CD14-positive monocyte (primary cell): Measurements from ENCODE around the gene EXO1. TPM values are rescaled to one million over a fixed set of nuclear protein-coding genes. Genes with fewer than 3 reads are reported as not detected.

ENCODE experiments used
- DNase-seq, 3 donors: peaks; one replicate each; pipeline ENCODE4 v3.0.0-alpha.2; 2011 to 2022
- H2AFZ ChIP-seq: 2 replicates; pipeline ENCODE4 v1.6.0; 2012; ENCODE audit warnings: mild to moderate bottlenecking, low read depth, low read length, inconsistent platforms; ENCODE audit not compliant: insufficient read depth, poor library complexity, severe bottlenecking
- H3K27ac ChIP-seq, 2 donors: 1 replicate in 1 of 2; 2 replicates in 1 of 2; pipeline ENCODE4 v1.5.1; 2012 to 2013; ENCODE audit warnings: low read length in 2 of 2, control low read depth in 1 of 2, inconsistent platforms in 1 of 2, low read depth in 1 of 2, mild to moderate bottlenecking in 1 of 2
- H3K27me3 ChIP-seq, 2 donors: one replicate each; pipeline versions ENCODE4 v1.6.0 to v1.6.1; 2011 to 2013; ENCODE audit warnings: low read length in 2 of 2; ENCODE audit not compliant: control insufficient read depth in 2 of 2, insufficient read depth in 2 of 2
- H3K36me3 ChIP-seq, 2 donors: replicated peaks in 1 of 2; 1 replicate in 1 of 2; 2 replicates in 1 of 2; pipeline versions ENCODE4 v1.5.1 to v1.6.1; 2012 to 2013; ENCODE audit warnings: low read length in 2 of 2, control low read depth in 1 of 2, inconsistent platforms in 1 of 2, mild to moderate bottlenecking in 1 of 2; ENCODE audit not compliant: insufficient read depth in 2 of 2, control insufficient read depth in 1 of 2
- H3K4me1 ChIP-seq, 2 donors: 1 replicate in 1 of 2; 2 replicates in 1 of 2; pipeline versions ENCODE4 v1.5.1 to v1.6.1; 2012 to 2013; ENCODE audit warnings: low read length in 2 of 2, control low read depth in 1 of 2, inconsistent platforms in 1 of 2, mild to moderate bottlenecking in 1 of 2, moderate library complexity in 1 of 2; ENCODE audit not compliant: insufficient read depth in 2 of 2, control insufficient read depth in 1 of 2
- H3K4me2 ChIP-seq: replicated peaks from 2 replicates; pipeline ENCODE3; 2012; ENCODE audit warnings: low read length, moderate library complexity, mild to moderate bottlenecking; ENCODE audit not compliant: poor library complexity, severe bottlenecking; ENCODE audit errors: extremely low read depth
- H3K4me3 ChIP-seq, 3 experiments: fragments of 200-600 bp in 1 of 3; sonication (generic) in 1 of 3; replicated peaks in 1 of 3; 1 replicate in 2 of 3; 2 replicates in 1 of 3; pipeline ENCODE4 v1.5.1; 2011 to 2013; ENCODE audit warnings: low read length in 3 of 3, mild to moderate bottlenecking in 3 of 3, control low read depth in 2 of 3, low read depth in 2 of 3, inconsistent platforms in 1 of 3, moderate library complexity in 1 of 3
- H3K79me2 ChIP-seq: 2 replicates; pipeline ENCODE4 v1.6.0; 2012; ENCODE audit warnings: mild to moderate bottlenecking, control low read depth, inconsistent platforms, low read length, moderate library complexity; ENCODE audit not compliant: insufficient read depth
- H3K9ac ChIP-seq: 2 replicates; pipeline ENCODE4 v1.6.0; 2017; ENCODE audit warnings: low read length, mild to moderate bottlenecking; ENCODE audit not compliant: insufficient read depth, poor library complexity, severe bottlenecking
- H3K9me3 ChIP-seq, 2 donors: replicated peaks in 1 of 2; 1 replicate in 1 of 2; 2 replicates in 1 of 2; pipeline versions ENCODE4 v1.5.1 to v1.6.1; 2012 to 2013; ENCODE audit warnings: low read length in 2 of 2, control low read depth in 1 of 2; ENCODE audit not compliant: control insufficient read depth in 1 of 2, insufficient read depth in 1 of 2
- H4K20me1 ChIP-seq: 2 replicates; pipeline ENCODE4 v1.6.0; 2012; ENCODE audit warnings: mild to moderate bottlenecking, low read length, control low read depth, moderate library complexity; ENCODE audit not compliant: insufficient read depth
- H3K27ac Mint-ChIP-seq, 7 donors: one replicate each; pipeline ENCODE4 v1.8.0; 2020; ENCODE audit warnings: mild to moderate bottlenecking in 7 of 7, mixed read lengths in 7 of 7, moderate library complexity in 6 of 7, inconsistent platforms in 2 of 7
- H3K27me3 Mint-ChIP-seq, 3 donors: one replicate each; pipeline ENCODE4 v1.8.0; 2021 to 2022; ENCODE audit warnings: low read depth in 3 of 3, mild to moderate bottlenecking in 3 of 3, mixed read lengths in 3 of 3, moderate library complexity in 3 of 3, inconsistent platforms in 1 of 3
- H3K36me3 Mint-ChIP-seq, 2 donors: one replicate each; pipeline ENCODE4 v1.8.0; 2020; ENCODE audit warnings: mixed read lengths in 2 of 2, inconsistent platforms in 1 of 2, mild to moderate bottlenecking in 1 of 2
- H3K4me1 Mint-ChIP-seq: one replicate; pipeline ENCODE4 v1.8.0; 2020; ENCODE audit warnings: mild to moderate bottlenecking, mixed read lengths
- H3K4me3 Mint-ChIP-seq, 2 donors: one replicate each; pipeline ENCODE4 v1.8.0; 2020; ENCODE audit warnings: mild to moderate bottlenecking in 2 of 2, mixed read lengths in 2 of 2, moderate library complexity in 1 of 2
- H3K9me3 Mint-ChIP-seq, 7 donors: one replicate each; pipeline ENCODE4 v1.8.0; 2020 to 2022; ENCODE audit warnings: mixed read lengths in 7 of 7, mild to moderate bottlenecking in 6 of 7, moderate library complexity in 6 of 7, inconsistent platforms in 2 of 7
- WGBS: methylation state at CpG from one replicate; pipeline ENCODE4 v1.1.5; 2013; ENCODE audit warnings: missing lambda C conversion rate; ENCODE audit not compliant: insufficient coverage; 5-methylcytosine and 5-hydroxymethylcytosine counted together
- intact Hi-C, 2 donors: fragments of 100-400 bp; cut with micrococcal nuclease; formaldehyde crosslinking; loops; one replicate each; pipeline versions ENCODE4 v1.15.0 to v1.15.1; 2023
- polyA plus RNA-seq, 3 donors: library from polyadenylated mRNA; depleted of rRNA in 1 of 3; unstranded in 2 of 3; stranded (reverse) in 1 of 3; fragments of 300-500 nt in 2 of 3; fragments of >200 nt in 1 of 3; fragmentation: Illumina TruSeq in 2 of 3; gene quantifications; 1 replicate in 2 of 3; 2 replicates in 1 of 3; pipeline ENCODE4 v1.2.3, GENCODE V29; 2012 to 2021
- TF ChIP-seq, protein P1 (sequence below): fragments of 200-600 bp; IDR thresholded peaks from one replicate; pipeline ENCODE4 v1.8.0; 2022; ENCODE audit warnings: antibody characterized with exemption, mild to moderate bottlenecking

Gene EXO1
- polyA plus RNA-seq, 3 donors = 0.16 to 0.26 TPM; not detected in 1

DNA sequence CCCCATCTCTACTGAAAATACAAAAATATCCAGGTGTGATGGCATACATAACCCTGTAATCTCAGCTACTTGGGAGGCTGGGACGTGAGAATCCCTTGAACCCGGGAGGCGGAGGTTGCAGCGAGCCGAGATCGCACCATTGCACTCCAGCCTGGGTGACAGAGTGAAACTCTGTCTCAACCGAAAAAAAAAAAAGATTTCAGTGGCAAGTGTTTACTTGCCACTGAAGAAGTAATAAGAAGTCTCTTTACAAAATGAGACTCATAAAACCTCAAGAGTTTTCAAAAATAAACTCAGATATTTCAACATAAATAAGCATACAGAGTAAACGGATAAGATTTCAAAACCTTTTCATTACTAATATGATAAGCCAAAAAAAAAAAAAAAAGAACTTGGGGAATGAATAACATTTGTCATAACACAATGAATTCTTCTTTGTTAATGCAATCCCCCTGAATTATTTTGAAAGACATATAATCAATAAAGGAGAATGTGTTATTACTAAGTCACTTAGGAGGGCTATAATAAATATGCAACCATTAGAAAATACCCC lies 34.2 kb upstream of the EXO1 start:
- TF ChIP-seq, protein P1, sequence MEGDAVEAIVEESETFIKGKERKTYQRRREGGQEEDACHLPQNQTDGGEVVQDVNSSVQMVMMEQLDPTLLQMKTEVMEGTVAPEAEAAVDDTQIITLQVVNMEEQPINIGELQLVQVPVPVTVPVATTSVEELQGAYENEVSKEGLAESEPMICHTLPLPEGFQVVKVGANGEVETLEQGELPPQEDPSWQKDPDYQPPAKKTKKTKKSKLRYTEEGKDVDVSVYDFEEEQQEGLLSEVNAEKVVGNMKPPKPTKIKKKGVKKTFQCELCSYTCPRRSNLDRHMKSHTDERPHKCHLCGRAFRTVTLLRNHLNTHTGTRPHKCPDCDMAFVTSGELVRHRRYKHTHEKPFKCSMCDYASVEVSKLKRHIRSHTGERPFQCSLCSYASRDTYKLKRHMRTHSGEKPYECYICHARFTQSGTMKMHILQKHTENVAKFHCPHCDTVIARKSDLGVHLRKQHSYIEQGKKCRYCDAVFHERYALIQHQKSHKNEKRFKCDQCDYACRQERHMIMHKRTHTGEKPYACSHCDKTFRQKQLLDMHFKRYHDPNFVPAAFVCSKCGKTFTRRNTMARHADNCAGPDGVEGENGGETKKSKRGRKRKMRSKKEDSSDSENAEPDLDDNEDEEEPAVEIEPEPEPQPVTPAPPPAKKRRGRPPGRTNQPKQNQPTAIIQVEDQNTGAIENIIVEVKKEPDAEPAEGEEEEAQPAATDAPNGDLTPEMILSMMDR = no peak
- peak in 2 of 3 donors; percentile 17 to 35 for DNase-seq
- peak overlapping the region; percentile 56 to 73 for H3K4me3 Mint-ChIP-seq
- peak overlapping the region; percentile 66 to 71 for H3K27ac ChIP-seq
- no peaks in the 10 kb centered on the region for H3K79me2 ChIP-seq
- intact Hi-C loops = loop anchor here in 1 of 2 donors (10.0 kb wide), 1 partner anchor 279 kb away; the partner anchor contains the start of gene KMO
- H3K9me3 ChIP-seq = no peaks in the 10 kb centered on the region
- no peaks in the 10 kb centered on the region for H3K36me3 Mint-ChIP-seq
- peaks cover 69% of the 10 kb centered on the region for H3K4me1 Mint-ChIP-seq
- no peaks in the 10 kb centered on the region for H3K27me3 Mint-ChIP-seq
- H3K9ac ChIP-seq = peak overlapping the region; percentile 41
- peak overlapping the region; percentile 57 to 92 (median 90) for H3K27ac Mint-ChIP-seq
- peak overlapping the region in 2 of 3 experiments; percentile 10 to 60 for H3K4me3 ChIP-seq
- no peaks in the 10 kb centered on the region for H3K9me3 Mint-ChIP-seq
- H3K4me1 ChIP-seq = peaks cover 51 to 70% of the 10 kb centered on the region in 2 donors
- no peaks in the 10 kb centered on the region for H4K20me1 ChIP-seq
- H3K4me2 ChIP-seq = peak overlapping the region; percentile 61
- no peaks in the 10 kb centered on the region for H3K36me3 ChIP-seq
- H3K27me3 ChIP-seq = no peaks in the 10 kb centered on the region
- H2AFZ ChIP-seq = peak overlapping the region; percentile 62
- WGBS = 58% methylated on average over 2 of the region's 8 CpGs

- no peaks in the 10 kb centered on the region for H3K27me3 Mint-ChIP-seq
Measured at GRCh38 chr1:241816008-241816407, 32.0 kb upstream of the EXO1 start.

More at GRCh38 chr1:241816008-241816407, 32.0 kb upstream of the EXO1 start:
- Histone ChIP-seq H3K79me2 (no peaks in the 10 kb centered on the region), H4K20me1 (no peaks in the 10 kb centered on the region), H3K9ac (no peak overlapping the region), H3K36me3 (no peaks in the 10 kb centered on the region), H2AFZ (no peak overlapping the region), H3K4me1 (peaks cover 44 to 61% of the 10 kb centered on the region in 2 donors), H3K9me3 (no peaks in the 10 kb centered on the region), H3K27ac (no peak overlapping the region), H3K4me2 (no peak overlapping the region), H3K4me3 (no peak overlapping the region), H3K27me3 (no peaks in the 10 kb centered on the region)
- Mint-ChIP-seq H3K9me3 (no peaks in the 10 kb centered on the region), H3K4me3 (no peak overlapping the region), H3K27ac (no peak overlapping the region), H3K4me1 (peaks cover 58% of the 10 kb centered on the region), H3K36me3 (no peaks in the 10 kb centered on the region)
- intact Hi-C loops = loop anchor here in 1 of 2 donors (10.0 kb wide), 1 partner anchor 281 kb away; the partner anchor contains the start of gene KMO
- WGBS = no CpG with 5 or more reads among the region's 6 CpGs
- TF ChIP-seq, protein P1 = no peak
- DNase-seq = no peak
